Kidney tubule cell (primary cell): ENCODE results near the gene MYL7.

Source experiments
- DNase-seq: peaks from one replicate; pipeline ENCODE4 v3.0.0-alpha.2; 2018; ENCODE audit warnings: low spot score

MYL7 gene

DNA sequence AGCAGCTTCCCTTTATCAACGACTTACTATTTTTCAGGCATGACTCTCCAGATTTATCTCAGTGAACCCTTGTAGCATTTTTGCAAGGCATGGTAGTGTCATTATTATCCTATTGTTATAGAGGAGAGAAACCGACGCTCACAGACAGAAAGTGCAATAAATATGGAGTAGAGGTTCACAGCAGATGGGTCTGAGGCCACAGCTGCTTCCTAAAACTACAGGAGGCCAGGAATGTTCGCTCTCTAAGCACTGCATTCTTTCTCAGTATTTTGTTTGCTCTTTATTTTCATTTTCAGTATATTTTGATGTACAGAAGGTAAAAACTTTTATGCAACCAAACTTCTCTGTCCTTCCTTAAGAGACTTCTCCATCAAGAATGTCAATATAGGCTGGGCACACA, 41.5 kb downstream of the MYL7 start:
- no peak for DNase-seq

GRCh38 chr7:44098092-44099068, 42.8 kb downstream of the MYL7 start:
- no peak for DNase-seq

DNA sequence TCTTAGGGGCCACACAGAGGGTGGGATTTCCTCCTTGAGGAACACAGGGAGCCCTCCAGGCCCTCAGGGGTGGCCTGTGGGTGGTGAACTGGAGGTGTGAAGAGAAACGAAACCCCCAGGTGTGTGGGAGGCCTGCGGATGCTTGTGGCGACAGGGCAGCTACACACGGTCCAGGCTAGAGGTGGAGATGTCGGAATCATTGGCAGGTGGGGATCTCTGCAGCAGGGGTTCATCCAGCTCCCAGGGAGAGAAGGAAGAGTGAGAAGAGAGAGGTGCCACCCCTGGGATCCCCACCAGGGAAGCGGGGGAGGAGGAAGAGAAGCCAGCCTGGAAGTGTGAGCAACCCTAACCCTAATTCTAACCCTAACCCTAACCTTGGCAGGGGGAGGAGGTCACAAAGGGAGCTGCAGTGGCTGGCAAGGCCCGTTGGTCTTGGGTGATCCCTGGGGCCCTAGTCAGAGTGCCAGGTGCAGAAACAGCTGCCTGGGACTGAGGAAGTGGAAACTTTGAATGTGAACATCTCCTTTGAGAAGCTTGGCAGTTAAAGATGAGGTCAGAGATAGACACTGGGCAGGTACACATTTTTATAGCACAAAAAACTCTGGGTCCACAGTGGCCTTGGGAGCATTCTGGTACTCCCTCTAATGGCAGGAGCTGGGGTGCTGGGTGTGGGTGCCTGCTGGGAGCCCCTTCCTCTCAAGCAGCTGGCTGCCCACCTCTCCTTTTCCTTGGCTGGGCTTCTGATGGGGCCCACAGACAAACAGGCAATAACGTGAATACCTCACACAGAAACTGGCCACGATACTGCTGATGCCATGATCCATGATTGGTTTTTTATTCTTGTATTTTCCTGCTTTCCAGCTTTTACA, 43.8 kb downstream of the MYL7 start:
- no peak for DNase-seq

GRCh38 chr7:44096326-44096881, 44.7 kb downstream of the MYL7 start:
- no peak for DNase-seq

DNA sequence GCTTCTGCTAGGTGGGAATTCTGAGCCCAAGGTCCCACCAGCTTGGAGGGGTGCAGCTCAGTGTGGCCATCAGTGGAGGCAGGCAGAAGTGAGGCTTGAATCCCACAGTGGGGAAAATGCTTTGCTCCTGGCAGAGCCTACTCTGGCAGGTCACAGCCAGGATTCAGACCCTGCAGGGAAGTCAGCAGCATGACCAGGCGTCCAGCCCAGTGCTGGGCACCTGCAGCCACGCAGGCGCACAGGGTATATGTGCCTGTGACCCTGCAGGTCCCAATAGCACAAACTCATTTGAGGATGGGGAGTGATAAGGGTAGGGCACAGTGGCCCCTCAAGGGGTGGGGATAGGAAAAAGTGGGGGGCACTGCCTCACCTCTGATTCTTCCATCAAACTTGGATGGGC, 45.4 kb downstream of the MYL7 start:
- DNase-seq = no peak

- no peak for DNase-seq
Observed at GRCh38 chr7:44094883-44095592, 46.1 kb downstream of the MYL7 start.

- no peak for DNase-seq
Observed at GRCh38 chr7:44094365-44094764, 46.8 kb downstream of the MYL7 start.

DNA sequence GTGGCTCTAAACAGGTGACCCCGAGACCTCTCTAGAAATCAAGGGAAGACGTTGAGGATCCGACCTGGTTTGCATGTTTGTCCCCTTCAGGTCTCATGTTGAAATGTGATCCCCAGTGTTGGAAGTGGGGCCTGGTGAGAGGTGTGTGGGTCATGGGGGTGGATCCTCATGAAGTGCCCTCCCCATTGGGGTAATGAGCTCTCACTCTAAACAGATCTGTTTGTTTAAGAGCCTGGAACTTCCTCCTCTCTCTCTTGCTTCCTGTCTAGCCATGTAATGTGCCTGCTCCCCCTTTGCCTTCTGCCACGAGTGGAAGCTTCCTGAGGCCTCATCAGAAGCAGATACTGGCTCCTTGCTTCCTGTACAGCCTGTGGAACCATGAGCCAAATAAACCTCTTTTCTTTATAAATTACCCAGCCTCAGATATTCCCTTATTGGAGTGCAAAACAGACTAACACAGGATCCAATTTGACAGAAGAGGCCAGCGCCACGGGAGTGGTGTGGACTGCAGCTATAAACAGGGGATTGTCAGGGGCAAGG, 48.0 kb downstream of the MYL7 start:
- no peak for DNase-seq
